C4-2B (cell line): ENCODE data around the gene OSBPL10.

Experiments
- ZFX ChIP-seq: fragments of 450-650 bp; IDR thresholded peaks from 2 replicates; pipeline ENCODE4 v1.6.1; 2017
- TF ChIP-seq, protein P1 (sequence below): fragments of 450-650 bp; conservative IDR thresholded peaks from 2 replicates; pipeline ENCODE4 v1.5.1; 2017; ENCODE audit warnings: mild to moderate bottlenecking

DNA sequence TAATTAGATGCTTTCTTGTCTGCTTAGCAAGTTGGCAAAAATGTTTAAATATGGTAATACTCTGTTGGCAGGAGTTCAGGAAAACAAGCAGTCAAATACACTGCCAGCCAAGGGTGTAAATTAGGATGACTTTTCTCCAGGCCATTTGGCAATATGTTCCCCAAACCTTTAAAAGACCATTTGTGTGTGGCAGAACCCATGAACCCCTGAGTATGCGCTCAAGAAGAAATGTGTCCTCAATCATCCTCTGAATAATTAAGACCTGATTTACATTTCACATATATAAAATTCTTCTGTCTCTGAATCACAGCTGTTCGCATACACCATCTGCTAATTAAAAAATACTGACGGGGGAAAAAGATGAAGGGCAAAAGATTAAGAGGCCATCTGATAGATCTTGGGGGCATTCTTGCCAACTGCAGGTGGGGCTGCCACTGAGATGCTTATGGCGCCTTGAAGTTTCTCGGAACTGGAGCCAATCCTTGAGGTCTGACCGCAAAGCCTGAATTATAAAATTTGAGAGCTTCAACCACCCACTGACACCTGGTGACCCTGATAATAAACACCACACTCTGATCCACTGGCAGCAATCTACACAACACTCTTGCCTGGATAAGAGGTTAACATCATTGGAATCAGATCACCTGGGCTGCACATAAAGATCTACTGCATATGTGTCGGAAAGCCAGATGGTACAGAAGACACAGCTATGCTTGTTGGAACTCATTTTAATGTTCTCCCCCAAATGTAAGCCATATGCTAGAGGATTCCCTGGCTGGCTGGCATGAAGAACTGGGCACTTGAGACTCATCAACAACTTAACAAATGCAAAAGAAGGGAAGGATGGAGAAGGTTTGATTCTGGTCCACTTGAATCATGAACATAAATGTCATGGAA lies 190.6 kb downstream of the OSBPL10 start:
- TF ChIP-seq, protein P1, sequence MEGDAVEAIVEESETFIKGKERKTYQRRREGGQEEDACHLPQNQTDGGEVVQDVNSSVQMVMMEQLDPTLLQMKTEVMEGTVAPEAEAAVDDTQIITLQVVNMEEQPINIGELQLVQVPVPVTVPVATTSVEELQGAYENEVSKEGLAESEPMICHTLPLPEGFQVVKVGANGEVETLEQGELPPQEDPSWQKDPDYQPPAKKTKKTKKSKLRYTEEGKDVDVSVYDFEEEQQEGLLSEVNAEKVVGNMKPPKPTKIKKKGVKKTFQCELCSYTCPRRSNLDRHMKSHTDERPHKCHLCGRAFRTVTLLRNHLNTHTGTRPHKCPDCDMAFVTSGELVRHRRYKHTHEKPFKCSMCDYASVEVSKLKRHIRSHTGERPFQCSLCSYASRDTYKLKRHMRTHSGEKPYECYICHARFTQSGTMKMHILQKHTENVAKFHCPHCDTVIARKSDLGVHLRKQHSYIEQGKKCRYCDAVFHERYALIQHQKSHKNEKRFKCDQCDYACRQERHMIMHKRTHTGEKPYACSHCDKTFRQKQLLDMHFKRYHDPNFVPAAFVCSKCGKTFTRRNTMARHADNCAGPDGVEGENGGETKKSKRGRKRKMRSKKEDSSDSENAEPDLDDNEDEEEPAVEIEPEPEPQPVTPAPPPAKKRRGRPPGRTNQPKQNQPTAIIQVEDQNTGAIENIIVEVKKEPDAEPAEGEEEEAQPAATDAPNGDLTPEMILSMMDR: no peak
- no peak for TF ChIP-seq ZFX
